Liver (tissue), 3 donors: ENCODE data around the gene FOXD1.

ENCODE experiments used
- FOXA1 ChIP-seq: IDR thresholded peaks from 2 replicates; pipeline ENCODE4 v1.6.1; 2016; ENCODE audit warnings: antibody characterized with exemption
- GABPA ChIP-seq, 2 donors: IDR thresholded peaks in 1 of 2; conservative IDR thresholded peaks in 1 of 2; 2 replicates each; pipeline ENCODE4 v1.6.1; 2016; ENCODE audit warnings: antibody characterized with exemption in 2 of 2, mild to moderate bottlenecking in 1 of 2, moderate library complexity in 1 of 2
- HNF4G ChIP-seq: IDR thresholded peaks from 2 replicates; pipeline ENCODE4 v1.6.1; 2016; ENCODE audit warnings: antibody characterized with exemption
- JUND ChIP-seq, 2 donors: IDR thresholded peaks; 2 replicates each; pipeline ENCODE4 v1.6.1; 2016; ENCODE audit warnings: antibody characterized with exemption in 2 of 2
- MAX ChIP-seq: IDR thresholded peaks from 2 replicates; pipeline ENCODE4 v1.6.1; 2016; ENCODE audit warnings: antibody characterized with exemption
- NR2F2 ChIP-seq: IDR thresholded peaks from 2 replicates; pipeline ENCODE4 v1.6.1; 2016; ENCODE audit warnings: antibody characterized with exemption
- RAD21 ChIP-seq, 2 donors: IDR thresholded peaks; 2 replicates each; pipeline ENCODE4 v1.6.1; 2016; ENCODE audit warnings: antibody characterized with exemption in 2 of 2, mild to moderate bottlenecking in 2 of 2
- SP1 ChIP-seq: IDR thresholded peaks from 2 replicates; pipeline ENCODE4 v1.6.1; 2018; ENCODE audit warnings: antibody characterized with exemption, mild to moderate bottlenecking
- TAF1 ChIP-seq: conservative IDR thresholded peaks from 2 replicates; pipeline ENCODE4 v1.6.1; 2016; ENCODE audit warnings: antibody characterized with exemption, mild to moderate bottlenecking
- YY1 ChIP-seq: IDR thresholded peaks from 2 replicates; pipeline ENCODE4 v1.6.1; 2016; ENCODE audit warnings: antibody characterized with exemption, mild to moderate bottlenecking
- ZBTB33 ChIP-seq: IDR thresholded peaks from 2 replicates; pipeline ENCODE4 v1.6.1; 2016; ENCODE audit warnings: antibody characterized with exemption
- TF ChIP-seq, protein P1 (sequence below): fragments of 150-350 bp; IDR thresholded peaks from 2 replicates; pipeline ENCODE4 v1.5.1; 2017; ENCODE audit warnings: improper control_type of control experiment, low read depth, low read length; ENCODE audit not compliant: missing input control
- TF ChIP-seq, protein P2 (sequence below): IDR thresholded peaks from 2 replicates; pipeline ENCODE4 v1.6.1; 2016; ENCODE audit warnings: antibody characterized with exemption, mild to moderate bottlenecking
- donor health status: healthy.
- donor health status: healthy.

DNA sequence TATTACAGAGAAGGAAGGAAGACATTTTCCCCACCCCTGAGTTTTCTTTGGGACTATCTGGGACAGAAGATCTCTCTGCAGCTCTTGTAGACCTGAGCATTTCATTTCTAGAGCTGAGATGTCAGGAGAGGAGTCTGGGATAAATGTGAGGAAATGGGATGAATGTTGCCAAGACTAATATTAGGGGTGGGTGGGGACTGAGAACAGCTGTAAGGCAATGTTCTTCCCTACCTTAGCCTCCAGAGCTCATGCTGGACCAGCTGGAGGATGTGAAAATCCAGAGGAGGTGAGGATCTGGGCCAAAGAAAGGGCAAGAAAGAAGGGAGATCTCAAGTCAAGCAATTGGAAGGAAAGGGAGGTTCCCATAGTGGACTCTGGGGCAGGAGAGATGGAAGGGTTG is 23.1 kb upstream of the FOXD1 start:
- TF ChIP-seq, protein P1, sequence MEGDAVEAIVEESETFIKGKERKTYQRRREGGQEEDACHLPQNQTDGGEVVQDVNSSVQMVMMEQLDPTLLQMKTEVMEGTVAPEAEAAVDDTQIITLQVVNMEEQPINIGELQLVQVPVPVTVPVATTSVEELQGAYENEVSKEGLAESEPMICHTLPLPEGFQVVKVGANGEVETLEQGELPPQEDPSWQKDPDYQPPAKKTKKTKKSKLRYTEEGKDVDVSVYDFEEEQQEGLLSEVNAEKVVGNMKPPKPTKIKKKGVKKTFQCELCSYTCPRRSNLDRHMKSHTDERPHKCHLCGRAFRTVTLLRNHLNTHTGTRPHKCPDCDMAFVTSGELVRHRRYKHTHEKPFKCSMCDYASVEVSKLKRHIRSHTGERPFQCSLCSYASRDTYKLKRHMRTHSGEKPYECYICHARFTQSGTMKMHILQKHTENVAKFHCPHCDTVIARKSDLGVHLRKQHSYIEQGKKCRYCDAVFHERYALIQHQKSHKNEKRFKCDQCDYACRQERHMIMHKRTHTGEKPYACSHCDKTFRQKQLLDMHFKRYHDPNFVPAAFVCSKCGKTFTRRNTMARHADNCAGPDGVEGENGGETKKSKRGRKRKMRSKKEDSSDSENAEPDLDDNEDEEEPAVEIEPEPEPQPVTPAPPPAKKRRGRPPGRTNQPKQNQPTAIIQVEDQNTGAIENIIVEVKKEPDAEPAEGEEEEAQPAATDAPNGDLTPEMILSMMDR = no peak
- TF ChIP-seq GABPA (IDR thresholded peaks at IDR 0.05 in 1 of 2, conservative IDR thresholded peaks at IDR 0.05 in 1 of 2) (no peak), MAX (no peak), ZBTB33 (no peak), SP1 (no peak), TAF1 (no peak), FOXA1 (no peak), NR2F2 (no peak), JUND (IDR thresholded peaks at IDR 0.05) (no peak), HNF4G (no peak), RAD21 (IDR thresholded peaks at IDR 0.05) (no peak), YY1 (no peak)
- TF ChIP-seq, protein P2, sequence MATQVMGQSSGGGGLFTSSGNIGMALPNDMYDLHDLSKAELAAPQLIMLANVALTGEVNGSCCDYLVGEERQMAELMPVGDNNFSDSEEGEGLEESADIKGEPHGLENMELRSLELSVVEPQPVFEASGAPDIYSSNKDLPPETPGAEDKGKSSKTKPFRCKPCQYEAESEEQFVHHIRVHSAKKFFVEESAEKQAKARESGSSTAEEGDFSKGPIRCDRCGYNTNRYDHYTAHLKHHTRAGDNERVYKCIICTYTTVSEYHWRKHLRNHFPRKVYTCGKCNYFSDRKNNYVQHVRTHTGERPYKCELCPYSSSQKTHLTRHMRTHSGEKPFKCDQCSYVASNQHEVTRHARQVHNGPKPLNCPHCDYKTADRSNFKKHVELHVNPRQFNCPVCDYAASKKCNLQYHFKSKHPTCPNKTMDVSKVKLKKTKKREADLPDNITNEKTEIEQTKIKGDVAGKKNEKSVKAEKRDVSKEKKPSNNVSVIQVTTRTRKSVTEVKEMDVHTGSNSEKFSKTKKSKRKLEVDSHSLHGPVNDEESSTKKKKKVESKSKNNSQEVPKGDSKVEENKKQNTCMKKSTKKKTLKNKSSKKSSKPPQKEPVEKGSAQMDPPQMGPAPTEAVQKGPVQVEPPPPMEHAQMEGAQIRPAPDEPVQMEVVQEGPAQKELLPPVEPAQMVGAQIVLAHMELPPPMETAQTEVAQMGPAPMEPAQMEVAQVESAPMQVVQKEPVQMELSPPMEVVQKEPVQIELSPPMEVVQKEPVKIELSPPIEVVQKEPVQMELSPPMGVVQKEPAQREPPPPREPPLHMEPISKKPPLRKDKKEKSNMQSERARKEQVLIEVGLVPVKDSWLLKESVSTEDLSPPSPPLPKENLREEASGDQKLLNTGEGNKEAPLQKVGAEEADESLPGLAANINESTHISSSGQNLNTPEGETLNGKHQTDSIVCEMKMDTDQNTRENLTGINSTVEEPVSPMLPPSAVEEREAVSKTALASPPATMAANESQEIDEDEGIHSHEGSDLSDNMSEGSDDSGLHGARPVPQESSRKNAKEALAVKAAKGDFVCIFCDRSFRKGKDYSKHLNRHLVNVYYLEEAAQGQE = no peak
